Dendritic cell treated with granulocyte-macrophage colony-stimulating factor and Interleukin-4, amounts not matched to agents 40 ng/mL and 50 ng/mL, for 4 days (primary cell): ENCODE measurements around the gene USP14.

ENCODE experiments used
- H3K27ac Mint-ChIP-seq: one replicate; pipeline ENCODE4 v1.8.0; 2022; ENCODE audit warnings: mild to moderate bottlenecking, mixed read lengths
- H3K27me3 Mint-ChIP-seq: one replicate; pipeline ENCODE4 v1.8.0; 2022; ENCODE audit warnings: mild to moderate bottlenecking, mixed read lengths
- H3K36me3 Mint-ChIP-seq: one replicate; pipeline ENCODE4 v1.8.0; 2022; ENCODE audit warnings: low read depth, mixed read lengths
- H3K4me1 Mint-ChIP-seq: one replicate; pipeline ENCODE4 v1.8.0; 2022; ENCODE audit warnings: low read depth, mixed read lengths
- H3K4me3 Mint-ChIP-seq: one replicate; pipeline ENCODE4 v1.8.0; 2022; ENCODE audit warnings: mild to moderate bottlenecking, moderate library complexity, mixed read lengths
- H3K9me3 Mint-ChIP-seq: one replicate; pipeline ENCODE4 v1.8.0; 2022; ENCODE audit warnings: mixed read lengths
- intact Hi-C: fragments of 100-400 bp; cut with micrococcal nuclease; formaldehyde crosslinking; loops from one replicate; pipeline ENCODE4 v1.15.0; 2022

Gene USP14

DNA sequence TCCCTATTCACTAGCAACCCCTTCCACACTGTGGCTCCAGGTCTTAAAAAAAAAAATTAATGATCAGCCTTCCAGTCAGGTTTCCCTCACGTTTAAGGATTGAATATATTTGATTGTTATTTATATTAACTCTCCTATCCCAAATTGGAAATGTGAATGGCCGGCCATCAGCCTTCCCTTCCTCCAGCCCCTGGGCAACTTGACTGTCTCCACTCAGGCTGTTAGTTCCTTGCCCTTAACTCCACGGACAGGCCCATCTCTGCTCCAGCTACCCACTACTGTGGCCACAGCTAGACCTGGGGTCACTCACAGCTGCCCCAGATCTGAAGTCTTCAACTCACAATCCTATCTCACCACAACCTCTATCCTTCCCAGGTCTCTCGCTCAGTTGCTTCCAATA lies 69.5 kb downstream of the USP14 start:
- H3K4me3 Mint-ChIP-seq, result no peak overlapping the region
- H3K36me3 Mint-ChIP-seq, result peaks cover 70% of the 10 kb centered on the region
- no peaks in the 10 kb centered on the region for H3K9me3 Mint-ChIP-seq
- intact Hi-C loops, result no loop called here
- H3K4me1 Mint-ChIP-seq, result no peaks in the 10 kb centered on the region
- H3K27me3 Mint-ChIP-seq, result no peaks in the 10 kb centered on the region
- no peak overlapping the region for H3K27ac Mint-ChIP-seq

DNA sequence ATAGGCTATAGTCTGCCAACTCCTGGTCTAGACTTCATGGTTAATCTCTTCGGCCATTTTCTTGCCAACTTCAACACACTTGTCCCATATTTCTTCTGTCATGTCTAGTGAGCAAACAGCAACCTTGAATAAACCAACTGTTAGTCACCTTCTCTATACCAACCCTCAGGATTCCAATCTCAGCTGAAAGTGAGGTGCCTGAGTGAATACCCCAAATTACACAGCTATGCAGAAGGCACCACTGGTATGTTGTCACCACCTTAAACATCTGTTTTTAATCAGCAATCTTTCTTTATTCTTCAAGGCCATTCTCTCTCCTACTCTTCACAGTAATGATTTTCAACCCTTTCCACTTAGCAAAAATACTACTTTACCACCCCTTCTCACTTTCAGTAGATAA lies 70.2 kb downstream of the USP14 start:
- Mint-ChIP-seq H3K4me3 (no peak overlapping the region), H3K9me3 (no peaks in the 10 kb centered on the region), H3K27me3 (no peaks in the 10 kb centered on the region), H3K4me1 (no peaks in the 10 kb centered on the region), H3K27ac (no peak overlapping the region), H3K36me3 (peaks cover 63% of the 10 kb centered on the region)
- intact Hi-C loops, result no loop called here

DNA sequence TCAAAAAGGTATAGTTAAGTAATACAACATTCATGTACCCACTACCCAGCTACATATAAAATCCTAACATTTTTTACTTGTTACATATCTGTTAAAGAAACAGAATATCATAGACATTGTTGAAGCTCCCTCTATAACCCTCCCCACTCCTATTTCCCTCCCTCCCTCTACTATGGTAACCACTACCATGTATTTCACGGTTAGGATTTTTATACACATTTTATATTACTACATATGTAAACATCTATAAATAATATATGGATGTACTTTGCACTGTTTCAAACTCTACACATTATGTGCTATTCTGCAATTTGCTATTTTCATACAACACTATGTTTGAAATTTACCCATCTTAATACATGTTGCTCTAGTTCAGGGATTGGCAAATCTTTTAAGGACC lies 73.2 kb downstream of the USP14 start:
- Mint-ChIP-seq H3K9me3 (no peaks in the 10 kb centered on the region), H3K4me3 (no peak overlapping the region), H3K4me1 (no peaks in the 10 kb centered on the region), H3K27ac (no peak overlapping the region), H3K36me3 (peaks cover 35% of the 10 kb centered on the region), H3K27me3 (no peaks in the 10 kb centered on the region)
- intact Hi-C loops, result no loop called here

DNA sequence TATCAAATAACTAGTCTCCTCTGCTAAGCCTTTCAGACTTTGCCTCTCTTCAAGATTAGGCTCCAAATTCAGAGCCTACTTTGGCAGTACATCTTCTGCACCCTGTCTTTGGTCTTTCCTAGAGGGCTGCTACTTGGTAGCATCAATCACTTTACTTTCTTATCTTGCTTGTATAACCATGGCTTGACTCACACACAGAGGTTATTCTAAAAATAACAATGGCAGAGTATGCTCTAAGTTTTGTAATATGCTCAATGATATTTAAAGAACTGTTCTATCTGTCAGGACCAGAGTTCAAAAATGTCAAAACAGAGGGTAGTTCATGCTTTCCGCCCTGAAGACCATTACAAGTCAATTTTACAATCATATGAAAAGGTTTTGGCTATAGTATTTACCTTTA lies 81.8 kb downstream of the USP14 start:
- Mint-ChIP-seq H3K4me1 (no peaks in the 10 kb centered on the region), H3K27ac (no peak overlapping the region), H3K27me3 (no peaks in the 10 kb centered on the region), H3K9me3 (no peaks in the 10 kb centered on the region), H3K36me3 (peaks cover 36% of the 10 kb centered on the region), H3K4me3 (no peak overlapping the region)
- intact Hi-C loops, result no loop called here

DNA sequence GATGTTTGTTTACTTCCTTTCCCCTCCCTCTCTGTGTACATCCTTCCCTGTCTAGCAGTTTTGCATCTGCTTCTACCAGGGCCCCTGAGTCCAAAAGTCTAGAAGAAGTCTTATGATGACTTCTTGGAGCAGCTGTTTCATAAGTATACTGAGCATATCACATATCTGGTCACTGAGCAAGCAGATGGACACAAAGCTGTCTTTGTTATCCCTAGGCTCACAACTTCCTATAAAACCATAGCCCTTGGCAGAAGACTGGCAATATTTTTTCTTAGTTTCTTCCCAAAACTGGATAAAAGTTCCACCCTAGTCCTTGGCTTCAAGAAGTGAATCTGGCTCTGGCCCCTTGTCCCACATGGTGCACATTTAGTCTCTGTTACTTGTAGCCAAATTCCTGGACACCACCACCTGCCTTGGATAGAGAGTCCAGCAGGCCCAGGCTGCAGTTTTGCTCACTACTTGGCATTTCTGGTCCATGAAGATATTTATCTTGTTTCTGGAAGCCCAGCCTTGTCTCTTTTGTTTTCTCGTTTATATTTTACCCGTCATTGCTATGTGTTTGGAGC lies 87.0 kb downstream of the USP14 start:
- Mint-ChIP-seq H3K36me3 (peaks cover 81% of the 10 kb centered on the region), H3K27me3 (no peaks in the 10 kb centered on the region), H3K4me1 (no peaks in the 10 kb centered on the region), H3K4me3 (no peak overlapping the region), H3K27ac (no peak overlapping the region), H3K9me3 (no peaks in the 10 kb centered on the region)
- intact Hi-C loops, result no loop called here

DNA sequence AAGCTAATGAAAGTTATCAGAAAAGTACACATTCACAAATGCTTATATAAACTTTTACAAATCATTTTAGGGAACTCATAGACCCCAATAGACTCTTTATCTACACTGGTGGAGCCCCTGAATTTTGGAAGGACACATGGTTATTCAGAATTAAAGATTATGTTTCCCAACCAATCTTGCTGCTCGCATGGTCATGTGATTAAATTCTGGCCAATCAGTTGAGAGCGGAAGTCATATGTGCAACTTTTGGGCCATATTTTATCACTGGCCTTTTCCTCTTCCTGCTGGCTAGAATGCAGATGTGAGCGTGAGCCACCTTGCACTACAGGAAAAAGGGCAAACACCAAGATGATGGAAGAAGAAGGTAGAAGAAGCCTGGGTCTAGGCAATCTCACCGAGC lies 89.7 kb downstream of the USP14 start:
- Mint-ChIP-seq H3K4me1 (no peaks in the 10 kb centered on the region), H3K27me3 (no peaks in the 10 kb centered on the region), H3K9me3 (no peaks in the 10 kb centered on the region), H3K27ac (no peak overlapping the region), H3K4me3 (no peak overlapping the region), H3K36me3 (peaks cover 92% of the 10 kb centered on the region)
- intact Hi-C loops, result no loop called here

DNA sequence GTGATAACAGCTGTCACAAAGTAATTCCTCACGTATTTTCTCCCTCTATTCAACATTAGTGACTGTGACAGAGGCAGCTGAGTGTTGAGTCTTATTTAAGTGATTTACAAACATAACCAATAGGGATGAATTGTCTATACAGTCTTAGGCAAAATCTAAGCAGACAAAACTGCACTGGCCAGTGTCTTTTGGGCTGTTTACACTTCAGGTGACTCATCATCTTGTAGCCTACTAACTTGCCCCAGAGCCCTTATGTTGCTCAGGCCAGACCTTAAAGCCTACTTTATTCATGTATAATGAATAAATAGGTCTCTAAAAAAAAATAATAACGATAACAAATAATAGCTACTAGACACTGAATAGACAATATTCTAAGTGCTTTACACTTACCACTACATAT lies 92.3 kb downstream of the USP14 start:
- Mint-ChIP-seq H3K4me3 (no peak overlapping the region), H3K9me3 (no peaks in the 10 kb centered on the region), H3K27me3 (no peaks in the 10 kb centered on the region), H3K36me3 (peaks cover 92% of the 10 kb centered on the region), H3K27ac (no peak overlapping the region), H3K4me1 (no peaks in the 10 kb centered on the region)
- intact Hi-C loops, result loop anchor here (10.0 kb wide), 1 partner anchor 46 kb away; no protein-coding TSS in a partner anchor

DNA sequence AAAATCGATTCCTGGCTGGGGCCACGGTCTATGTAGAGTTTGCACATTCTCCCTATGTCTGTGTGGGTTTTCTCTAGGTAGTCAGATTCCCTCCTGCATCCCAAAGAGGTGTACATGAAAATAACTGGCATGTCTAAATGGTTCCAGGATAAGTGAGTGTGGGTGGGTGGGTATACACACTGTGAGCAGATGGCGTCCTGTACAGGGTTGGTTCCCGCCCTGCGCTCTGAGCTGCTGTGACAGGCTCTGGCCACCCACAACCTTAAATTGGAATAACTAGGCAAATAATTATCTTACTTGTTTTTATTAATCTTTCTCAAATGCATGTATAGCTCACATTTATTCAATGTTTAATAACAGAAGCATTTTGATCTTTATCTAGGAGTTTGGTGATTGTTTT lies 93.2 kb downstream of the USP14 start:
- no peak overlapping the region for H3K4me3 Mint-ChIP-seq
- H3K27ac Mint-ChIP-seq, result no peak overlapping the region
- intact Hi-C loops, result loop anchor here (10.0 kb wide), 1 partner anchor 47 kb away; no protein-coding TSS in a partner anchor
- H3K9me3 Mint-ChIP-seq, result no peaks in the 10 kb centered on the region
- no peaks in the 10 kb centered on the region for H3K27me3 Mint-ChIP-seq
- peaks cover 92% of the 10 kb centered on the region for H3K36me3 Mint-ChIP-seq
- no peaks in the 10 kb centered on the region for H3K4me1 Mint-ChIP-seq

DNA sequence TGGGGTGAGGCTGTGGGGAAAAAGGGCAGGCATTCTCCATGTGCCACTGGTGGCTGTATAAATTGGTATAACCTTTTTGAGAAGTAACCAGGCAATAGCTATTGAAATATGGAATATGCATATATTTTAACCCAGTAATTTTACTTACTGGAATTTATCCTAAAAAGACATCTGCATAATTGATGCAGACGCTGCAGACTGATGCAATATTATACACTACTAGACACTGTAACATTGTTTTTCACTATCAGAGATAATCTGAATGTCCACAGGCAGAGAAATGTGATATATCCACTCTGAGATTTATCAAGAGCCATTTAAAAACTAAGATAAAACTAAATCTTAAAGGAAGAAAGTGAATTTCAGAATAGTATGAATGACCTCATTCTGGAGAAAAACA lies 94.8 kb downstream of the USP14 start:
- Mint-ChIP-seq H3K36me3 (peaks cover 97% of the 10 kb centered on the region), H3K27me3 (no peaks in the 10 kb centered on the region), H3K4me1 (no peaks in the 10 kb centered on the region), H3K9me3 (no peaks in the 10 kb centered on the region), H3K27ac (no peak overlapping the region), H3K4me3 (no peak overlapping the region)
- intact Hi-C loops, result loop anchor here (10.0 kb wide), 1 partner anchor 48 kb away; no protein-coding TSS in a partner anchor

DNA sequence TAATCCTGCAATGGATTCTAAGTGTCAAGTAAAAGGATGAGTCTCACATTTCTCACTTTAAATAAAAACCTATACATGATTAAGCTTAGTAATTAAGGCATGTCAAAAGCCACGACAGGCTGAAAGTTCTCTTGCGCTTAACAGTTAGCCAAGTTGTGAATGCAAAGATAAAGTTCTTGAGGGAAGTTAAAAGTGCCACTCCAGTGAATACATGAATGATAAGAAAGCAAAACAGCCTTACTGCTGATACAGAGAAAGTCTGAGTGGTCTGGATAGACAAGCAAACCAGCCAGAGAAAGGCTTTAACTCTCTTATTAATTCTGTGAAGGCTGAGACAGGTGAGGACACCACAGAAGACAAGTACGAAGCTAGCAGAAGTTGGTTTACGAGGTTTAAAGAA lies 96.8 kb downstream of the USP14 start:
- Mint-ChIP-seq H3K4me3 (no peak overlapping the region), H3K9me3 (no peaks in the 10 kb centered on the region), H3K27me3 (no peaks in the 10 kb centered on the region), H3K36me3 (peaks cover 83% of the 10 kb centered on the region), H3K4me1 (no peaks in the 10 kb centered on the region), H3K27ac (no peak overlapping the region)
- intact Hi-C loops, result loop anchor here (10.0 kb wide), 1 partner anchor 50 kb away; no protein-coding TSS in a partner anchor

DNA sequence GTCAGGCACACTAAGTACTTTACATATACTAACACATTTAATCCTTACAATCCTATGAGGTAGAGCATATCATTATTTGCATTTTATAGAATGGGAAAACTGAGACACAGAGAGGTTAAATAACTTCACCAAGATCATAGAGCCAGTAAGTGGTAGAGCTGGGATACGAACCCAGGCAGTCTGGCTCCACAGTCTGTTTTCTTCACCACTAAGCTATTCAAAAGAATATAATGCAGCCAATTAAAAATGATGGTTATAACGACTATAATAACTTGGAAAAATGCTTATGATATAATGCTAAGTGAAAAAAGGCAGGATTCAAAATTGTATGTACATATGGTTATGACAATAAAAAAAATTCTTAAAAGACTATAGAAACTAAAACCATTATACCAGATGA lies 102.2 kb downstream of the USP14 start:
- no peaks in the 10 kb centered on the region for H3K27me3 Mint-ChIP-seq
- no peak overlapping the region for H3K27ac Mint-ChIP-seq
- H3K4me3 Mint-ChIP-seq, result no peak overlapping the region
- H3K36me3 Mint-ChIP-seq, result peaks cover 62% of the 10 kb centered on the region
- intact Hi-C loops, result loop anchor here (10.0 kb wide), 1 partner anchor 454 kb away; the partner anchor contains the start of gene ENOSF1
- no peaks in the 10 kb centered on the region for H3K9me3 Mint-ChIP-seq
- no peaks in the 10 kb centered on the region for H3K4me1 Mint-ChIP-seq

DNA sequence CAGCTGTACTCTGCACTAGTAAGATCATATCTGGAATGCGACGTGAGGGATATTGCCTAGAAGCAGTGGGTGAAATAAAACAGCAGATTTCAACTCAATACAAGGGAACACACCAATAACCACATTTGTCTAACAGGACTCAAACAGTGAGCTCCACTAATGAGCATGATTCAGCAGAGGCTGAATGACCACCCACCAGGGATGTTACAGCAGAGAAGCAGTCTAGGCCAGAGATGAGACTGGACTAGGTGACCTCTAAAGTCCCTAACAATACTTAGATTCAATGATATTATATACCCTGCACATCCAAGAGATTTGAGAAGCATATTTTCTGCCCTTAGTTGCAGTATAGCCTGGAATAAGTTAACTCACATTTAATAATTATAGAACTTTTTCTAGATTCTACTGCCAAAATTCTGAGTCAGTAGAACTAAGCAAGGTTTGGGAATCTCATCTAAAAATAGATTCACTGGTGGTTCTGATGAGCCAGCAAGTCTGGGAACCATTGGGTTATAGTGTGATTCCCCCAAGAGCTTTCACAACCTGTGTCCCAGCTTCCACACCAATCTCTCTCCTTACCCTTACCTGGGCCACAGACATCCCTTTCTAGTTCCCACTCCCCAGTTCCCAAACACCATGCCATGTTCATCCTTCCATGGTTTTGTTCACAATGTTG lies 103.2 kb downstream of the USP14 start:
- Mint-ChIP-seq H3K27ac (no peak overlapping the region), H3K9me3 (no peaks in the 10 kb centered on the region), H3K36me3 (peaks cover 52% of the 10 kb centered on the region), H3K4me3 (no peak overlapping the region), H3K27me3 (no peaks in the 10 kb centered on the region), H3K4me1 (peaks cover 9% of the 10 kb centered on the region)
- intact Hi-C loops, result loop anchor here (10.0 kb wide), 1 partner anchor 453 kb away; the partner anchor contains the start of gene ENOSF1
